CD14-positive monocyte (primary cell): ENCODE results near the gene XYLT1. TPM values are rescaled to one million over a fixed set of nuclear protein-coding genes. Genes with fewer than 3 reads are reported as not detected.

Experiments used
- DNase-seq, 3 donors: peaks; one replicate each; pipeline ENCODE4 v3.0.0-alpha.2; 2011 to 2022
- H2AFZ ChIP-seq: 2 replicates; pipeline ENCODE4 v1.6.0; 2012; ENCODE audit warnings: mild to moderate bottlenecking, low read depth, low read length, inconsistent platforms; ENCODE audit not compliant: insufficient read depth, poor library complexity, severe bottlenecking
- H3K27ac ChIP-seq, 2 donors: 1 replicate in 1 of 2; 2 replicates in 1 of 2; pipeline ENCODE4 v1.5.1; 2012 to 2013; ENCODE audit warnings: low read length in 2 of 2, control low read depth in 1 of 2, inconsistent platforms in 1 of 2, low read depth in 1 of 2, mild to moderate bottlenecking in 1 of 2
- H3K27me3 ChIP-seq, 2 donors: one replicate each; pipeline versions ENCODE4 v1.6.0 to v1.6.1; 2011 to 2013; ENCODE audit warnings: low read length in 2 of 2; ENCODE audit not compliant: control insufficient read depth in 2 of 2, insufficient read depth in 2 of 2
- H3K36me3 ChIP-seq, 2 donors: replicated peaks in 1 of 2; 1 replicate in 1 of 2; 2 replicates in 1 of 2; pipeline versions ENCODE4 v1.5.1 to v1.6.1; 2012 to 2013; ENCODE audit warnings: low read length in 2 of 2, control low read depth in 1 of 2, inconsistent platforms in 1 of 2, mild to moderate bottlenecking in 1 of 2; ENCODE audit not compliant: insufficient read depth in 2 of 2, control insufficient read depth in 1 of 2
- H3K4me1 ChIP-seq, 2 donors: 1 replicate in 1 of 2; 2 replicates in 1 of 2; pipeline versions ENCODE4 v1.5.1 to v1.6.1; 2012 to 2013; ENCODE audit warnings: low read length in 2 of 2, control low read depth in 1 of 2, inconsistent platforms in 1 of 2, mild to moderate bottlenecking in 1 of 2, moderate library complexity in 1 of 2; ENCODE audit not compliant: insufficient read depth in 2 of 2, control insufficient read depth in 1 of 2
- H3K4me2 ChIP-seq: replicated peaks from 2 replicates; pipeline ENCODE3; 2012; ENCODE audit warnings: low read length, moderate library complexity, mild to moderate bottlenecking; ENCODE audit not compliant: poor library complexity, severe bottlenecking; ENCODE audit errors: extremely low read depth
- H3K4me3 ChIP-seq, 3 experiments: fragments of 200-600 bp in 1 of 3; sonication (generic) in 1 of 3; replicated peaks in 1 of 3; 1 replicate in 2 of 3; 2 replicates in 1 of 3; pipeline ENCODE4 v1.5.1; 2011 to 2013; ENCODE audit warnings: low read length in 3 of 3, mild to moderate bottlenecking in 3 of 3, control low read depth in 2 of 3, low read depth in 2 of 3, inconsistent platforms in 1 of 3, moderate library complexity in 1 of 3
- H3K79me2 ChIP-seq: 2 replicates; pipeline ENCODE4 v1.6.0; 2012; ENCODE audit warnings: mild to moderate bottlenecking, control low read depth, inconsistent platforms, low read length, moderate library complexity; ENCODE audit not compliant: insufficient read depth
- H3K9ac ChIP-seq: 2 replicates; pipeline ENCODE4 v1.6.0; 2017; ENCODE audit warnings: low read length, mild to moderate bottlenecking; ENCODE audit not compliant: insufficient read depth, poor library complexity, severe bottlenecking
- H3K9me3 ChIP-seq, 2 donors: replicated peaks in 1 of 2; 1 replicate in 1 of 2; 2 replicates in 1 of 2; pipeline versions ENCODE4 v1.5.1 to v1.6.1; 2012 to 2013; ENCODE audit warnings: low read length in 2 of 2, control low read depth in 1 of 2; ENCODE audit not compliant: control insufficient read depth in 1 of 2, insufficient read depth in 1 of 2
- H4K20me1 ChIP-seq: 2 replicates; pipeline ENCODE4 v1.6.0; 2012; ENCODE audit warnings: mild to moderate bottlenecking, low read length, control low read depth, moderate library complexity; ENCODE audit not compliant: insufficient read depth
- H3K27ac Mint-ChIP-seq, 7 donors: one replicate each; pipeline ENCODE4 v1.8.0; 2020; ENCODE audit warnings: mild to moderate bottlenecking in 7 of 7, mixed read lengths in 7 of 7, moderate library complexity in 6 of 7, inconsistent platforms in 2 of 7
- H3K27me3 Mint-ChIP-seq, 3 donors: one replicate each; pipeline ENCODE4 v1.8.0; 2021 to 2022; ENCODE audit warnings: low read depth in 3 of 3, mild to moderate bottlenecking in 3 of 3, mixed read lengths in 3 of 3, moderate library complexity in 3 of 3, inconsistent platforms in 1 of 3
- H3K36me3 Mint-ChIP-seq, 2 donors: one replicate each; pipeline ENCODE4 v1.8.0; 2020; ENCODE audit warnings: mixed read lengths in 2 of 2, inconsistent platforms in 1 of 2, mild to moderate bottlenecking in 1 of 2
- H3K4me1 Mint-ChIP-seq: one replicate; pipeline ENCODE4 v1.8.0; 2020; ENCODE audit warnings: mild to moderate bottlenecking, mixed read lengths
- H3K4me3 Mint-ChIP-seq, 2 donors: one replicate each; pipeline ENCODE4 v1.8.0; 2020; ENCODE audit warnings: mild to moderate bottlenecking in 2 of 2, mixed read lengths in 2 of 2, moderate library complexity in 1 of 2
- H3K9me3 Mint-ChIP-seq, 7 donors: one replicate each; pipeline ENCODE4 v1.8.0; 2020 to 2022; ENCODE audit warnings: mixed read lengths in 7 of 7, mild to moderate bottlenecking in 6 of 7, moderate library complexity in 6 of 7, inconsistent platforms in 2 of 7
- WGBS: methylation state at CpG from one replicate; pipeline ENCODE4 v1.1.5; 2013; ENCODE audit warnings: missing lambda C conversion rate; ENCODE audit not compliant: insufficient coverage; 5-methylcytosine and 5-hydroxymethylcytosine counted together
- intact Hi-C, 2 donors: fragments of 100-400 bp; cut with micrococcal nuclease; formaldehyde crosslinking; loops; one replicate each; pipeline versions ENCODE4 v1.15.0 to v1.15.1; 2023
- polyA plus RNA-seq, 3 donors: library from polyadenylated mRNA; depleted of rRNA in 1 of 3; unstranded in 2 of 3; stranded (reverse) in 1 of 3; fragments of 300-500 nt in 2 of 3; fragments of >200 nt in 1 of 3; fragmentation: Illumina TruSeq in 2 of 3; gene quantifications; 1 replicate in 2 of 3; 2 replicates in 1 of 3; pipeline ENCODE4 v1.2.3, GENCODE V29; 2012 to 2021
- TF ChIP-seq, protein P1 (sequence below): fragments of 200-600 bp; IDR thresholded peaks from one replicate; pipeline ENCODE4 v1.8.0; 2022; ENCODE audit warnings: antibody characterized with exemption, mild to moderate bottlenecking

XYLT1 gene
- polyA plus RNA-seq, 3 donors = 0.51 to 9.4 (median 1.6) TPM

GRCh38 chr16:17305694-17306093, 165.1 kb downstream of the XYLT1 start:
- Histone ChIP-seq H3K9ac (no peak overlapping the region), H3K4me3 (no peak overlapping the region), H3K9me3 (no peaks in the 10 kb centered on the region), H3K27ac (no peak overlapping the region), H2AFZ (no peak overlapping the region), H3K79me2 (peaks cover 48% of the 10 kb centered on the region), H3K36me3 (no peaks in the 10 kb centered on the region), H3K4me2 (no peak overlapping the region), H3K4me1 (peaks cover 26 to 34% of the 10 kb centered on the region in 2 donors), H4K20me1 (no peaks in the 10 kb centered on the region), H3K27me3 (no peaks in the 10 kb centered on the region)
- H3K27ac Mint-ChIP-seq = peak overlapping the region in 4 of 7 donors; percentile 8 to 65 (median 36)
- peak in 1 of 3 donors; percentile 63 for DNase-seq
- intact Hi-C loops = no loop called here
- TF ChIP-seq, protein P1, sequence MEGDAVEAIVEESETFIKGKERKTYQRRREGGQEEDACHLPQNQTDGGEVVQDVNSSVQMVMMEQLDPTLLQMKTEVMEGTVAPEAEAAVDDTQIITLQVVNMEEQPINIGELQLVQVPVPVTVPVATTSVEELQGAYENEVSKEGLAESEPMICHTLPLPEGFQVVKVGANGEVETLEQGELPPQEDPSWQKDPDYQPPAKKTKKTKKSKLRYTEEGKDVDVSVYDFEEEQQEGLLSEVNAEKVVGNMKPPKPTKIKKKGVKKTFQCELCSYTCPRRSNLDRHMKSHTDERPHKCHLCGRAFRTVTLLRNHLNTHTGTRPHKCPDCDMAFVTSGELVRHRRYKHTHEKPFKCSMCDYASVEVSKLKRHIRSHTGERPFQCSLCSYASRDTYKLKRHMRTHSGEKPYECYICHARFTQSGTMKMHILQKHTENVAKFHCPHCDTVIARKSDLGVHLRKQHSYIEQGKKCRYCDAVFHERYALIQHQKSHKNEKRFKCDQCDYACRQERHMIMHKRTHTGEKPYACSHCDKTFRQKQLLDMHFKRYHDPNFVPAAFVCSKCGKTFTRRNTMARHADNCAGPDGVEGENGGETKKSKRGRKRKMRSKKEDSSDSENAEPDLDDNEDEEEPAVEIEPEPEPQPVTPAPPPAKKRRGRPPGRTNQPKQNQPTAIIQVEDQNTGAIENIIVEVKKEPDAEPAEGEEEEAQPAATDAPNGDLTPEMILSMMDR = no peak
- peaks cover 40% of the 10 kb centered on the region for H3K4me1 Mint-ChIP-seq
- H3K4me3 Mint-ChIP-seq = no peak overlapping the region
- H3K27me3 Mint-ChIP-seq = no peaks in the 10 kb centered on the region
- WGBS = 67% methylated on average over 4 of the region's 6 CpGs
- peaks cover 3 to 7% of the 10 kb centered on the region in 2 donors for H3K36me3 Mint-ChIP-seq
- peaks cover 0 to 3% (median 0%) of the 10 kb centered on the region in 7 donors for H3K9me3 Mint-ChIP-seq

GRCh38 chr16:17304491-17305119, 166.2 kb downstream of the XYLT1 start:
- intact Hi-C loops = loop anchor here in 1 of 2 donors (5.0 kb wide), 1 partner anchor 47 kb away; no protein-coding TSS in a partner anchor
- H3K27me3 ChIP-seq = no peaks in the 10 kb centered on the region
- TF ChIP-seq, protein P1 = no peak
- no peak overlapping the region for H2AFZ ChIP-seq
- H4K20me1 ChIP-seq = no peaks in the 10 kb centered on the region
- H3K27ac Mint-ChIP-seq = peak overlapping the region in 2 of 7 donors; percentile 24 to 56
- H3K4me2 ChIP-seq = no peak overlapping the region
- no peak overlapping the region for H3K4me3 ChIP-seq
- H3K79me2 ChIP-seq = peaks cover 46% of the 10 kb centered on the region
- peaks cover 36% of the 10 kb centered on the region for H3K4me1 Mint-ChIP-seq
- peaks cover 26 to 34% of the 10 kb centered on the region in 2 donors for H3K4me1 ChIP-seq
- no peaks in the 10 kb centered on the region for H3K9me3 ChIP-seq
- no peak for DNase-seq
- H3K27ac ChIP-seq = no peak overlapping the region
- no peaks in the 10 kb centered on the region for H3K36me3 ChIP-seq
- WGBS = 85% methylated on average over 4 of the region's 6 CpGs
- H3K9ac ChIP-seq = no peak overlapping the region
- H3K9me3 Mint-ChIP-seq = no peaks in the 10 kb centered on the region
- peaks cover 2 to 3% of the 10 kb centered on the region in 2 donors for H3K36me3 Mint-ChIP-seq
- H3K27me3 Mint-ChIP-seq = no peaks in the 10 kb centered on the region
- H3K4me3 Mint-ChIP-seq = no peak overlapping the region
